VCaP (cell line): ENCODE data around the gene ZNF324B.
"Not testable (repeated sequence)": the region's sequence is repeated elsewhere in the genome, so short reads cannot be mapped to it uniquely, and the experiment has no call there.

Experiments used
- H3K27ac ChIP-seq: fragments of 450-650 bp; 2 replicates; pipeline ENCODE4 v1.5.1; 2017
- TF ChIP-seq, protein P1 (sequence below): fragments of 450-650 bp; conservative IDR thresholded peaks from 2 replicates; pipeline ENCODE4 v1.5.1; 2017; ENCODE audit warnings: mild to moderate bottlenecking, moderate library complexity

ZNF324B gene

DNA sequence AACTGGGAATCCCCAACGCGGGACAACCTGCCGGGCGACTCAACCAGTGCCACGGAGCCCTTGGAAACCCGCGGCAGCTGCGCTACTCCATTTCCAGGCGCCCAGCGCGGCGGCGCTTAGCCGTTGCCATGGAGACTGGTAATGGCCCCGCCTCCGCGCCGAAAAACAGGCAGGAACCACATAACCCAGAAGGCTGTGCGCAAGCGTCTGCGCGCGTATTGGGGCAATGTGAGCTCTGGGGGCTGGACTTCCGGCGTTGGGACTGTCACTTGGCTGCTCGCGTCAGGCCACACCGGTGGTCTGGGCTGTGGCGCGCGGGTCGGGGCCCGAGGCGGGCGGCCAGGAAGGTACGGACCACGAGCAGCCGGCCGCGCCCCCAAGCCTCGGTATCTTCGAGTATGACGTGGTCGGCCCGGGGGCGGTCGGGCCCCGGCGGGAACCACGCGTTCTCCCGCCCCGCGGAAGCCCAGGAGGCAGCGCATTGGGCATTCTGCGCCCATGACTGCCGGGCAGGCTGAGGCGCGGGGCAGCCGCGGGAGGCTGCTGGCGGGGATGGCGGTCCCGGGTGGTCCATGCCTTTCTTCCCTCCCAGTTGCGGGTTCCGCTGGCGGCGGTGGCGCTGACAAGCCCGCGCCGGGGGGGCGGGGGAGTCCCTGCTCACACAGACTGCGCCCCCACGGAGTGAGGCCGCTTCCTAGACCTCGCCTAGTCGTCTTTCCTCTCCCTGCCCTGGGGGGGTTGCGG lies at the start of gene ZNF324B:
ZNF324B (plus strand) TSS at position 265 of the 744 bp plus-strand sequence. CDS start 2,080 bp downstream, outside the sequence.
- H3K27ac ChIP-seq = peak within 1 kb of the TSS; percentile 72
- TF ChIP-seq, protein P1, sequence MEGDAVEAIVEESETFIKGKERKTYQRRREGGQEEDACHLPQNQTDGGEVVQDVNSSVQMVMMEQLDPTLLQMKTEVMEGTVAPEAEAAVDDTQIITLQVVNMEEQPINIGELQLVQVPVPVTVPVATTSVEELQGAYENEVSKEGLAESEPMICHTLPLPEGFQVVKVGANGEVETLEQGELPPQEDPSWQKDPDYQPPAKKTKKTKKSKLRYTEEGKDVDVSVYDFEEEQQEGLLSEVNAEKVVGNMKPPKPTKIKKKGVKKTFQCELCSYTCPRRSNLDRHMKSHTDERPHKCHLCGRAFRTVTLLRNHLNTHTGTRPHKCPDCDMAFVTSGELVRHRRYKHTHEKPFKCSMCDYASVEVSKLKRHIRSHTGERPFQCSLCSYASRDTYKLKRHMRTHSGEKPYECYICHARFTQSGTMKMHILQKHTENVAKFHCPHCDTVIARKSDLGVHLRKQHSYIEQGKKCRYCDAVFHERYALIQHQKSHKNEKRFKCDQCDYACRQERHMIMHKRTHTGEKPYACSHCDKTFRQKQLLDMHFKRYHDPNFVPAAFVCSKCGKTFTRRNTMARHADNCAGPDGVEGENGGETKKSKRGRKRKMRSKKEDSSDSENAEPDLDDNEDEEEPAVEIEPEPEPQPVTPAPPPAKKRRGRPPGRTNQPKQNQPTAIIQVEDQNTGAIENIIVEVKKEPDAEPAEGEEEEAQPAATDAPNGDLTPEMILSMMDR = no peak

DNA sequence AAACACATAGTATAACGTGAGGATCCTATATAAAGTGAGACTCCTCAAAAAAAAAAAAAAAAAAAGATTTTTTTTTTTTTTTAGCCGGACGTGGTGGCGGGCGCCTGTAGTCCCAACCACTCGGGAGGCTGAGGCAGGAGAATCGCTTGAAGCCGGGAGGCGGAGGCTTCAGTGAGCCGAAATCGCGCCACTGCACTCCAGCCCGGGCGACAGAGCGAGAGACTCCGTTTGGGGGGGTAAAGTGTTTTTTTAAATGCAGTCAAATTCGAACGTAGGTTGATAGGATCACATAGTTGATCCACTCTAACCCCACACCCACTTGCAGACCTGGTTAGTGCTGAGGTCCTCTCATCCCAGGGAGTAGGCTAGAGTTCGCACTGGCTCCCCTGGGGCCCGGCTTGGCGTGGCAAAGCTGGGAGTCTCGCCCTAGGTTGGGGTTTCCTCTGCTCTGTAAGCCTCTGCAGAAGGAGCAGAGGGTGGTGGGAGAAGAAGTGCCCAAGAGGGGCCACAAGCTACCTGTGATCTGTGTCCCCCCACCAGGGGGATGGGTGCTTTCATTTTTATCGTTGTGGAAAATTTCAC lies 49.5 kb upstream of the ZNF324B start:
- H3K27ac ChIP-seq = peak overlapping the region; percentile 76

DNA sequence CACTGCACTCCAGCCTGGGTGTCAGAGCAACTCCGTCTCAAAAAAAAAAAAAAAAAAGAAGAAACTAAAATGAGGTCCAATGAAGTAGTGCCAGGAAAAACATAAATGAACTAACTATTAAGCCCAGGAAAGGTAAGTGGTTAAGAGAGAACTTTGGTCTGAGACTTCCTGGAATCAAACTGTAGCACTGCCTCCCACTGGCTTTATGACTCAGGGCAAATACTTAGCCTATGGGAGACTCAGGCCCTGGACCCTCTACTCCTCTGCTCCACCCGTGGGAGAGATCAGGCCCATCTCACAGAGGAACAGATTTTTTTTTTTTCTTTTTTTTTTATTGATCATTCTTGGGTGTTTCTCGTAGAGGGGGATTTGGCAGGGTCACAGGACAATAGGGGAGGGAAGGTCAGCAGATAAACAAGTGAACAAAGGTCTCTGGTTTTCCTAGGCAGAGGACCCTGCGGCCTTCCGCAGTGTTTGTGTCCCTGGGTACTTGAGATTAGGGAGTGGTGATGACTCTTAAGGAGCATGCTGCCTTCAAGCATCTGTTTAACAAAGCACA lies 47.4 kb upstream of the ZNF324B start:
- H3K27ac ChIP-seq = not testable (repeated sequence)

More for the DNA sequence above, 49.5 kb upstream of the ZNF324B start:
- TF ChIP-seq, protein P1 = no peak; the same call in 1 of the 2 replicates

DNA sequence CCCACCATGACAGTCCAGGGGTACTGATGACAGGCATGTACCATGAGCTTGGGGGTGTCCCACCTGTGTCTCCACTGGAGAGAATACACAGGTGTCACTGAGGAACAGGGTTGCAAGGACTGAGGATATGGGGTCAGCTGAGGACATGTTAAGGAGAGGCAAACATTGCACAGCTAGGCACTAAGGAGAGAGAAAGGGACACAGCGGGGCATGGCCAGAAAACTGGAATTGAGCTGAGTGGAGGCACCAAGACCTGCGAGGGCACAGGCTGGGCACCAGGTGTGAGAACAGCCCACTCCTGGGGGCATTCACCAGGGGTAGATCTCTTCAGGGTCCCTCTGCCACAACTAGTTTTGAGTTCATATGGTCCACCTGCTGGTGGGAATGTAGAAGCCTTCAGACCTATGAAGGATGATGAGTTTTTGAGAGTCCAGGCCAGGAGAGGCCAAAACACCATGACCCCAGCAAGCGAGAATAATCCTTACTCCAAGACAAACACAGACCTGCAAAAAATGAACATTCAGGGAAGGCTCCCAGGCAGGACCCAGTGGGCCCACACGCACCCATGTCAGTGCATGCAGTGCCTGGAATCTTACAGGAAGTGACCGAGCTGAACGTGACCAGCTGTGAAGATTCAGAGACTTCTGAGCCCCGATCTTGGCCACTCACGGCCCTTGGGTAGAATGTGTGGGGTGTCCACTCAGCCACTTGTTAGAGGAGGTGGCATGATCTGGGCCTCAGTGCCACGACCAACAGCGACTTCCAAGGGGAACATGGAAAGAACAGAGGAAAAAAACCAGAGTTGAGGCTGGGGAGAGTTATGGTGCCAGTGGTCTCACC lies 44.4 kb upstream of the ZNF324B start:
- peak overlapping the region; percentile 92 for H3K27ac ChIP-seq
- TF ChIP-seq, protein P1 = peak; percentile 32

DNA sequence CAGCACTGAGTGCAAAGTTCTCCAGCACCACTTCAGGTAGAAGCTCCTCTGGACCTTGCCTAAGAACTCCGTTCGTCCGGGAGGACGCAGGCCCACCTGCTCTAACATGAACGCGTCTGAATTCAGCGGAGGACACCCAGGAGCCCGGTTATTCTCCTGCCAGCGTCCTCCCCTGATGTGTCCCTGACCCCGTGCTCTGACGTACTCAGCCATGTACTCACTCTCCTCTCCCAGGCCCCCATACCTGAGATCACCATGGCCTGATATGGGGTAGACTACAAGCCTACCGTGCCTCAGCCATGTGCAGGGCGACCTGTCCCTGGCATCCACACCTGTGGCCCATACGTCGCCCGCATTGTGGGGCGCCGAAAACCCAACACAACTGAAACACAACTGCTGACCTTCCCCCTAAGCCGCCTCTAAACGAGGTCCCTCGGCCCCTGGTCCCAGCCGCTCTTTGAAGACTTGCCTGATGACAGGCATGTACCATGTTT lies 43.7 kb upstream of the ZNF324B start:
- TF ChIP-seq, protein P1 = no peak
- peak overlapping the region; percentile 92 for H3K27ac ChIP-seq

DNA sequence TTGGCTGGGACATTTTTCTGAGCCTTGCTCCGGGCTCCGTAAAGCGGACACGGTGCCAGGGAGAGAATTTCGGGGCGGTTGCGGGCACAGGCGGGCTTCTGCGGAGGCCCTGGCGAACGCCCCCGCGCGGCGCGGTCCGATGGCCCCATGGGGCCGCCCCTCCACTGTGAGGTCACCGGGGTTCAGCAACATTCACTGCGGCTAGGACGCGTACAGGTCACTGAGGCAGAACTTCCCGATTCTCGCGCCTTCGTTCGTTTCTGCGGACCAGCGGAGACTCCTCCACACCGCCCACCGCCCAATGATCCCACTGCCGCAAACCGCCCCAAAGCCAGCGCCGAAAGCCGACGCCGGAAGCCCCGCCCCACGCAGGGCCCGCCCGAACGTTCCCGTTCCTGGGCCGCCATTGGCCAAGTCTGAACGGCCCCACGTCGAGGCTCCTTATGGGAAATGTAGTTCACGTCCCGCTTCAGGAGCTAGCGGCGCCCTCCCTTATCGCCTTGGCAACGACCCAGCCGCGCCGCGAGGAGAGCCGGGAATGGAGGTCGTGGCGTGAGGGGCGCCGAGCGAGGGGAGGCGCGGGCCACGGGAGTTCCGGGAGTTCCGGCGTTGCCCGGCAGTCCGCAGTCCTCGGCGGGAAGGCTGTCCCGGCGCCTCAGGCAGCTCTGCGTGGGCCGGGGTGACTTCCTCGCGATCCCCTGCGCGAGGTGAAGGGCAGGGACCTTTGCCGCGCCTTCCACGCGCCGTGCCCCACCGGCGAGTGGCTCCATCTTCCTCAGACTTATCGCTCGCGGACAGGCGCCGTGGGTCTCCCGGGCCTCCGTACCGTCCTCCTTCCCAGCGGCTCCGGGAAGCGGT lies 43.0 kb upstream of the ZNF324B start, which contains the start of gene ZNF584:
ZNF584 (plus strand) TSS at position 498 of the 858 bp plus-strand sequence. CDS start 499 bp downstream, outside the sequence.
- TF ChIP-seq, protein P1 = 0 out of 2 replicates have a peak, but pooled peaks have one; percentile 10
- peak within 1 kb of the TSS; percentile 92 for H3K27ac ChIP-seq
